Sigmoid colon (tissue), 4 donors: ENCODE data around the gene IL10RA.

Experiments
- POLR2AphosphoS5 ChIP-seq, 4 donors: sonication (generic); formaldehyde crosslinking; IDR thresholded peaks; one replicate each; pipeline ENCODE4 v1.6.1; 2017; ENCODE audit warnings: antibody characterized with exemption in 4 of 4
- TF ChIP-seq, protein P1 (sequence below), 4 experiments: fragments of 450-650 bp in 3 of 4; fragments of 200-600 bp in 1 of 4; IDR thresholded peaks; one replicate each; pipeline ENCODE4 v1.5.1; 2016 to 2019; ENCODE audit warnings: antibody characterized with exemption in 4 of 4, mild to moderate bottlenecking in 3 of 4, moderate library complexity in 2 of 4

GRCh38 chr11:118042796-118043195, 56.6 kb downstream of the IL10RA start:
- TF ChIP-seq, protein P1, sequence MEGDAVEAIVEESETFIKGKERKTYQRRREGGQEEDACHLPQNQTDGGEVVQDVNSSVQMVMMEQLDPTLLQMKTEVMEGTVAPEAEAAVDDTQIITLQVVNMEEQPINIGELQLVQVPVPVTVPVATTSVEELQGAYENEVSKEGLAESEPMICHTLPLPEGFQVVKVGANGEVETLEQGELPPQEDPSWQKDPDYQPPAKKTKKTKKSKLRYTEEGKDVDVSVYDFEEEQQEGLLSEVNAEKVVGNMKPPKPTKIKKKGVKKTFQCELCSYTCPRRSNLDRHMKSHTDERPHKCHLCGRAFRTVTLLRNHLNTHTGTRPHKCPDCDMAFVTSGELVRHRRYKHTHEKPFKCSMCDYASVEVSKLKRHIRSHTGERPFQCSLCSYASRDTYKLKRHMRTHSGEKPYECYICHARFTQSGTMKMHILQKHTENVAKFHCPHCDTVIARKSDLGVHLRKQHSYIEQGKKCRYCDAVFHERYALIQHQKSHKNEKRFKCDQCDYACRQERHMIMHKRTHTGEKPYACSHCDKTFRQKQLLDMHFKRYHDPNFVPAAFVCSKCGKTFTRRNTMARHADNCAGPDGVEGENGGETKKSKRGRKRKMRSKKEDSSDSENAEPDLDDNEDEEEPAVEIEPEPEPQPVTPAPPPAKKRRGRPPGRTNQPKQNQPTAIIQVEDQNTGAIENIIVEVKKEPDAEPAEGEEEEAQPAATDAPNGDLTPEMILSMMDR (IDR thresholded peaks at IDR 0.05), result no peak
- no peak for TF ChIP-seq POLR2AphosphoS5 (IDR thresholded peaks at IDR 0.05)
